GM12864 (cell line): ENCODE results near the gene CMYA5.

Experiments
- DNase-seq: peaks from one replicate; pipeline ENCODE4 v3.0.0-alpha.2; 2011; ENCODE audit warnings: low read depth
- H3K4me3 ChIP-seq: 2 replicates; pipeline ENCODE4 v1.5.1; 2011; ENCODE audit warnings: mild to moderate bottlenecking, low read depth, low read length, control low read depth
- TF ChIP-seq, protein P1 (sequence below): IDR thresholded peaks from 2 replicates; pipeline ENCODE4 v1.5.1; 2011; ENCODE audit warnings: low read depth, mild to moderate bottlenecking, moderate library complexity, low read length, control low read depth, inconsistent platforms; ENCODE audit errors: missing control alignments

CMYA5 gene

GRCh38 chr5:79820648-79821047 lies 131.0 kb downstream of the CMYA5 start:
- no peak for DNase-seq
- TF ChIP-seq, protein P1, sequence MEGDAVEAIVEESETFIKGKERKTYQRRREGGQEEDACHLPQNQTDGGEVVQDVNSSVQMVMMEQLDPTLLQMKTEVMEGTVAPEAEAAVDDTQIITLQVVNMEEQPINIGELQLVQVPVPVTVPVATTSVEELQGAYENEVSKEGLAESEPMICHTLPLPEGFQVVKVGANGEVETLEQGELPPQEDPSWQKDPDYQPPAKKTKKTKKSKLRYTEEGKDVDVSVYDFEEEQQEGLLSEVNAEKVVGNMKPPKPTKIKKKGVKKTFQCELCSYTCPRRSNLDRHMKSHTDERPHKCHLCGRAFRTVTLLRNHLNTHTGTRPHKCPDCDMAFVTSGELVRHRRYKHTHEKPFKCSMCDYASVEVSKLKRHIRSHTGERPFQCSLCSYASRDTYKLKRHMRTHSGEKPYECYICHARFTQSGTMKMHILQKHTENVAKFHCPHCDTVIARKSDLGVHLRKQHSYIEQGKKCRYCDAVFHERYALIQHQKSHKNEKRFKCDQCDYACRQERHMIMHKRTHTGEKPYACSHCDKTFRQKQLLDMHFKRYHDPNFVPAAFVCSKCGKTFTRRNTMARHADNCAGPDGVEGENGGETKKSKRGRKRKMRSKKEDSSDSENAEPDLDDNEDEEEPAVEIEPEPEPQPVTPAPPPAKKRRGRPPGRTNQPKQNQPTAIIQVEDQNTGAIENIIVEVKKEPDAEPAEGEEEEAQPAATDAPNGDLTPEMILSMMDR: no peak
- no peak overlapping the region for H3K4me3 ChIP-seq

GRCh38 chr5:79824444-79824843 lies 134.8 kb downstream of the CMYA5 start:
- H3K4me3 ChIP-seq: no peak overlapping the region
- no peak for DNase-seq
- TF ChIP-seq, protein P1: no peak

DNA sequence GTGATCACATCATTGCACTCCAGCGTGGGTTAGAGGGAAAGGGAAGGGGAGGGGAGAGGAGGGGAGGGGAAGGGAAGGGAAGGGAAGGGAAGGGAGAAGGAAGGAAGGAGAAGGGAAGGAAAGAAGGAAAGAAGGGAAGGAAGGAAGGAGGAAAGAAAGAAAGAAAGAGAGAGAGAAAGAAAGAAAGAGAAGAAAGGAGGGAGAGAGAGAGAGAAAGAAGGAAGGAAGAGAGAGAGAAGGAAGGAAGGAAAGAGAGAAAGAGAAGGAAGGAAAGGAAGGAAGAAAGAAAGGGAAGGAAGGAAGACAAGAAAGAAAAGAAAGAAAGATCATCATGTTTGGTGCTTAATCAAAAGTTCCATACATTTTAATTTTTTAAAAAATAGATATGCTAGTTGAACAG lies 136.2 kb downstream of the CMYA5 start:
- no peak overlapping the region for H3K4me3 ChIP-seq
- no peak for DNase-seq
- TF ChIP-seq, protein P1: no peak

- H3K4me3 ChIP-seq: no peak overlapping the region
- no peak for DNase-seq
- TF ChIP-seq, protein P1: no peak
Observed at GRCh38 chr5:79827159-79827629, 137.6 kb downstream of the CMYA5 start.

- no peak overlapping the region for H3K4me3 ChIP-seq
- TF ChIP-seq, protein P1: peak; percentile 49
- DNase-seq: no peak
Observed at GRCh38 chr5:79829260-79829659, 139.6 kb downstream of the CMYA5 start.

- no peak overlapping the region for H3K4me3 ChIP-seq
- DNase-seq: no peak
- TF ChIP-seq, protein P1: no peak
Observed at GRCh38 chr5:79831381-79832309, 142.0 kb downstream of the CMYA5 start.
